Measurements from ENCODE around the gene TRMT2B. TPM values are rescaled to one million over a fixed set of nuclear protein-coding genes. Genes with fewer than 3 reads are reported as not detected.
"Not testable (repeated sequence)": the region's sequence is repeated elsewhere in the genome, so short reads cannot be mapped to it uniquely, and the experiment has no call there.

TRMT2B gene
- total RNA-seq, 1 experiment from 2014 or later = 28.1 TPM

- H3K36me3 Mint-ChIP-seq (ENCODE audit: insufficient read depth, unreplicated experiment) = no peaks in the 10 kb centered on the region
- TF ChIP-seq CTCF (IDR thresholded peaks at IDR 0.05; ENCODE audit: insufficient read depth in 1 of 2, low read depth in 1 of 2, low read length in 1 of 2, severe bottlenecking in 1 of 2, unreplicated experiment in 1 of 2) = no peak
- ChIA-PET CTCF (no interaction called here), POLR2A (no interaction called here)
- no peaks in the 10 kb centered on the region for H3K4me1 ChIP-seq
- intact Hi-C loops (cut with micrococcal nuclease; ENCODE audit: unreplicated experiment) = no loop called here
- no peak overlapping the region for H3K4me3 ChIP-seq (ENCODE audit: low read depth, low read length)
- no peak overlapping the region for H3K4me3 Mint-ChIP-seq (ENCODE audit: unreplicated experiment)
- DNase-seq = no peak
- H3K27me3 ChIP-seq (replicated peaks; ENCODE audit: control insufficient read depth, insufficient read depth, low read length) = no peaks in the 10 kb centered on the region
- no peaks in the 10 kb centered on the region for H3K36me3 ChIP-seq (ENCODE audit: control insufficient read depth, insufficient read depth, low read length)
- H3K27ac Mint-ChIP-seq (ENCODE audit: unreplicated experiment) = no peak overlapping the region
- no peaks in the 10 kb centered on the region for H3K9me3 ChIP-seq
- no peaks in the 10 kb centered on the region for H3K4me1 Mint-ChIP-seq (ENCODE audit: low read depth, unreplicated experiment)
- BruUV-seq (replicated peaks) = no TSS peak
- no peaks in the 10 kb centered on the region for H3K9me3 Mint-ChIP-seq (ENCODE audit: unreplicated experiment)
- no peaks in the 10 kb centered on the region for H3K27me3 Mint-ChIP-seq (ENCODE audit: insufficient read depth, unreplicated experiment)
Measured at GRCh38 chrX:100984818-100985217, 67.1 kb downstream of the TRMT2B start.

- H3K27me3 Mint-ChIP-seq (ENCODE audit: insufficient read depth, unreplicated experiment); H3K4me3 ChIP-seq (ENCODE audit: low read depth, low read length); BruUV-seq (replicated peaks); CTCF ChIA-PET; H3K36me3 ChIP-seq (ENCODE audit: control insufficient read depth, insufficient read depth, low read length); H3K36me3 Mint-ChIP-seq (ENCODE audit: insufficient read depth, unreplicated experiment); H3K4me1 ChIP-seq; H3K4me1 Mint-ChIP-seq (ENCODE audit: low read depth, unreplicated experiment); intact Hi-C loops (cut with micrococcal nuclease; ENCODE audit: unreplicated experiment); H3K27ac Mint-ChIP-seq (ENCODE audit: unreplicated experiment); H3K27me3 ChIP-seq (replicated peaks; ENCODE audit: control insufficient read depth, insufficient read depth, low read length); H3K9me3 ChIP-seq; DNase-seq; H3K9me3 Mint-ChIP-seq (ENCODE audit: unreplicated experiment); POLR2A ChIA-PET; H3K4me3 Mint-ChIP-seq (ENCODE audit: unreplicated experiment): not testable (repeated sequence)
Measured at GRCh38 chrX:100981498-100981845, 70.4 kb downstream of the TRMT2B start.

- ChIA-PET POLR2A (no interaction called here), CTCF (no interaction called here)
- Histone ChIP-seq H3K36me3 (ENCODE audit: control insufficient read depth, insufficient read depth, low read length) (no peaks in the 10 kb centered on the region), H3K4me1 (no peaks in the 10 kb centered on the region), H3K9me3 (no peaks in the 10 kb centered on the region), H3K4me3 (ENCODE audit: low read depth, low read length) (no peak overlapping the region), H3K27me3 (replicated peaks; ENCODE audit: control insufficient read depth, insufficient read depth, low read length) (no peaks in the 10 kb centered on the region)
- no peak for DNase-seq
- no peak for TF ChIP-seq CTCF (IDR thresholded peaks at IDR 0.05; ENCODE audit: insufficient read depth in 1 of 2, low read depth in 1 of 2, low read length in 1 of 2, severe bottlenecking in 1 of 2, unreplicated experiment in 1 of 2)
- Mint-ChIP-seq H3K27me3 (ENCODE audit: insufficient read depth, unreplicated experiment) (no peaks in the 10 kb centered on the region), H3K27ac (ENCODE audit: unreplicated experiment) (no peak overlapping the region), H3K36me3 (ENCODE audit: insufficient read depth, unreplicated experiment) (no peaks in the 10 kb centered on the region), H3K9me3 (ENCODE audit: unreplicated experiment) (no peaks in the 10 kb centered on the region), H3K4me3 (ENCODE audit: unreplicated experiment) (no peak overlapping the region), H3K4me1 (ENCODE audit: low read depth, unreplicated experiment) (peaks cover 6% of the 10 kb centered on the region)
- no TSS peak for BruUV-seq (replicated peaks)
- intact Hi-C loops (cut with micrococcal nuclease; ENCODE audit: unreplicated experiment) = no loop called here
Measured at GRCh38 chrX:100980608-100981497, 71.1 kb downstream of the TRMT2B start.
